ENCODE measurements around the gene PAIP2B.

The PAIP2B gene

DNA sequence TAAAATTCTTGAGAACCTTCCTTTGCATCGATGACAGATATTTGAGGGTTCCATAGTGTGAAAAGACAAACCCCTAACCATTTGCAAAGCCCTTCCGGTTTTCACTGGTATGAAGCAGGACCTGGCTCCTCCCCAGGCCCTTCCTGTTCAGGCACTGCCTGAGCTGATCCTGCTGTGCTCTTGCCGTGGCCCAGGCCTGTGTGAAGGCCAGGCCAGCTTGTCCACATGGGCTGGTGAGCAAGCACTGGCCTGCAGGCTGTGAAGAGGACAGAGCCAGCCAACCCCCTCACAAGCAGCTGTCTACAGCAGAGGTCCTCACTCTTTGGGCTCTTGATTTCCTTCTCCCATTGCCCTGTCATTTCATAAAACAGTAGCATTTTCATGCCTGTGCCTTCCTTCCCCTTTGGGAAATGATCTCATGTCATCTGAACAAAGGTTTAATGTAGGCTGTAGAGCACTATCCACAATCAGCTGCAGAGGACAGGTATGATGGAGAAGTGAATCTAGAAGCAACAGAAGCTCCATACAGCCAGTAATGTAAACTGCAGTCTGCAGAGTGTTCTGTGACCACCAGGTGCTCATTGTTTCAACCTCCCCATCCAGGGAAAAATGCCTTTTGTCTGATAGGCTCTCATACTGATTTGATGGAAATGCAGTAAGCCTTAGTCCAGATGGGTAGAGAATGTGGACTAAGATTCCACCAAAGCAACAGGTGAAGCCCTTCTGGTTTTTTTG lies 76.7 kb downstream of the PAIP2B start:
- no peak for DNase-seq

DNA sequence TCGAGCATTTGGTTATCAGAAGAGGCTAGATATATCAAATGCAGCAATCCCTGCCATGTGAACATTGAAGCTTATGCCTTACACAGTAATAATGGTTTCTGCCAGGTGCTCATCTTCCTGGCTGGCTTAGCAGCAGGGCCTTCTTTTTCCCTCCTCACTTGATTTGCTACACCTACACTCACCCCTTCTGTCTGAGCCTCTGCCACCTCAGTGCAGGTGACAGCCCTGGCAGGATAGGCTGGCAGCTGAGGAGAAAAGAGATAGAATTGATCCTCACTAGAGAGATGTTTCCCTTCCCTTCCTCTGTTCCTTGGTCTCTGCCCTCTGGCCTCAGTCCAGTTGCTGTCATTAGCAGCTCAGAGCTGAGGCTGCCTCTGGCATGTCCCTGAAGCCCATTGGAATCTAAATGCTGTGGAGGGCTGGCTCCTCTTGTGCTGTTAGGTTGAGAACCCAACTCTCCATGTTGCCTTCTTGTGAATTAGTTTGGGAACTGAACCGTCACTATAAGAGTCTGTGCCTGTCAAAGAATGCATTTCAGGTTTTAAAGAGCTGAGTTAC lies 78.3 kb downstream of the PAIP2B start:
- DNase-seq: no peak

- DNase-seq: no peak
Measured at GRCh38 chr2:71143782-71144181, 83.1 kb downstream of the PAIP2B start.

- DNase-seq: no peak
Measured at GRCh38 chr2:71136174-71136573, 90.7 kb downstream of the PAIP2B start.

DNA sequence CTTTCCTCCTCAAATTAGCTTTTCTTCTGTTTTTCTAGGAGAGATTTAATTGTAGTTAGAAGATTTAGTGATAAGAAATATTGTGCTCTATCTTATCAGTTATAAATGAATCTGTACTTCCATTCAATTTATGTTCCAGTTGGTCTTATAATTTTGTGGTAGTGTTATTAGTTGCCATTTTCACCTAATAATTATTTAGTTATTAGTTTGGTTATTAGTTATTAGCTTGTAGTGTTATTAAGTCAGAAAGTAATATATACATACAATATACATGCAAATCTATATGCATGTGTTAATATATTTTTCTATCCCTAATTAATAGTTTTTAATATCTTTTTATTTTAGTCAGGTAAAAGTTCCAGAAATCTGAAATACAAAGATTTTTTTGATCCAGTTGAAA lies 93.3 kb downstream of the PAIP2B start:
- DNase-seq: no peak

Measured in NCI-H510A treated with DMSO at 0.1 percent for 48 hours (cell line).